GM23248 (cell line): ENCODE results near the gene C1QTNF1. TPM values are rescaled to one million over a fixed set of nuclear protein-coding genes. Genes with fewer than 3 reads are reported as not detected.

Experiments
- DNase-seq: peaks from one replicate; pipeline ENCODE4 v3.0.0-alpha.2; 2015
- H2AFZ ChIP-seq: fragments of 200-600 bp; sonication (generic); 2 replicates; pipeline ENCODE4 v1.6.1; 2016; ENCODE audit warnings: antibody characterized with exemption
- H3F3A ChIP-seq: fragments of 200-600 bp; sonication (generic); 2 replicates; pipeline ENCODE4 v1.6.1; 2016; ENCODE audit warnings: mild to moderate bottlenecking, antibody characterized with exemption, mixed run types; ENCODE audit not compliant: insufficient read depth
- H3K27ac ChIP-seq: fragments of 200-600 bp; sonication (generic); 2 replicates; pipeline ENCODE4 v1.5.1; 2016; ENCODE audit warnings: mild to moderate bottlenecking
- H3K27me3 ChIP-seq: fragments of 200-600 bp; sonication (generic); replicated peaks from 2 replicates; pipeline ENCODE4 v1.6.1; 2016; ENCODE audit warnings: mild to moderate bottlenecking; ENCODE audit not compliant: insufficient read depth
- H3K36me3 ChIP-seq: fragments of 200-600 bp; sonication (generic); 2 replicates; pipeline ENCODE4 v1.6.1; 2016; ENCODE audit warnings: low read depth, mild to moderate bottlenecking
- H3K4me1 ChIP-seq: fragments of 200-600 bp; sonication (generic); 2 replicates; pipeline ENCODE4 v1.6.1; 2016; ENCODE audit warnings: mild to moderate bottlenecking; ENCODE audit not compliant: insufficient read depth
- H3K4me2 ChIP-seq: fragments of 200-600 bp; sonication (generic); one replicate; pipeline ENCODE4 v1.6.1; 2016; ENCODE audit warnings: mild to moderate bottlenecking; ENCODE audit not compliant: unreplicated experiment
- H3K4me3 ChIP-seq: fragments of 200-600 bp; sonication (generic); 2 replicates; pipeline ENCODE4 v1.5.1; 2016; ENCODE audit warnings: mild to moderate bottlenecking
- H3K79me2 ChIP-seq: fragments of 200-600 bp; sonication (generic); 2 replicates; pipeline ENCODE4 v1.6.1; 2016; ENCODE audit warnings: mild to moderate bottlenecking; ENCODE audit not compliant: insufficient read depth
- H3K9ac ChIP-seq: fragments of 200-600 bp; sonication (generic); 2 replicates; pipeline ENCODE4 v1.6.1; 2016; ENCODE audit warnings: mild to moderate bottlenecking
- H3K9me2 ChIP-seq: fragments of 200-600 bp; sonication (generic); 2 replicates; pipeline ENCODE4 v1.6.1; 2016; ENCODE audit warnings: mixed run types, mild to moderate bottlenecking, moderate library complexity; ENCODE audit not compliant: insufficient read depth
- H3K9me3 ChIP-seq: fragments of 200-600 bp; sonication (generic); one replicate; pipeline ENCODE4 v1.6.1; 2017; ENCODE audit warnings: low read depth
- H4K20me1 ChIP-seq: fragments of 200-600 bp; sonication (generic); 2 replicates; pipeline ENCODE4 v1.6.0; 2016; ENCODE audit not compliant: insufficient read depth
- EZH2 ChIP-seq: fragments of 200-600 bp; sonication (generic); IDR thresholded peaks from 2 replicates; pipeline ENCODE4 v1.6.1; 2018; ENCODE audit warnings: antibody characterized with exemption, mild to moderate bottlenecking; ENCODE audit not compliant: insufficient read depth, poor library complexity, severe bottlenecking
- EZH2phosphoT487 ChIP-seq: fragments of 200-600 bp; sonication (generic); IDR thresholded peaks from 2 replicates; pipeline ENCODE4 v1.6.1; 2018; ENCODE audit warnings: antibody characterized with exemption, moderate library complexity, mild to moderate bottlenecking, low read depth; ENCODE audit not compliant: insufficient read depth
- WGBS, 2 experiments: methylation state at CpG; one replicate each; pipeline ENCODE4 v1.1.6; 2015 to 2017; ENCODE audit warnings: low lambda C conversion rate in 2 of 2, low coverage in 1 of 2; ENCODE audit errors: missing lambda C conversion rate in 2 of 2; 5-methylcytosine and 5-hydroxymethylcytosine counted together
- in situ Hi-C: fragments of 300-500 bp; cut with MboI; formaldehyde crosslinking; loops from 2 replicates; pipeline ENCODE4 v1.15.0; 2020
- polyA plus RNA-seq: library from polyadenylated mRNA; unstranded; fragments of >200 nt; fragmentation: Nextera tagmentation; extraction: Ambion mirVana; gene quantifications from 2 replicates; pipeline ENCODE4 v1.2.1, GENCODE V29; 2016
- total RNA-seq: library from RNA; depleted of rRNA; stranded (reverse); fragments of >200 nt; shearing (Covaris generic); gene quantifications from 2 replicates; pipeline ENCODE4 v1.2.3, GENCODE V29; 2014

The C1QTNF1 gene
- total and polyA plus RNA-seq, 2 experiments from 2014 or later = 6.1 to 12.2 TPM

- H3K9me3 ChIP-seq = no peaks in the 10 kb centered on the region
- no peaks in the 10 kb centered on the region for H3K36me3 ChIP-seq
- H3K79me2 ChIP-seq = no peaks in the 10 kb centered on the region
- no peaks in the 10 kb centered on the region for H3K27me3 ChIP-seq
- TF ChIP-seq EZH2phosphoT487 = no peak
- no peak for TF ChIP-seq EZH2
- H3K4me3 ChIP-seq = no peak overlapping the region
- H3K9ac ChIP-seq = no peak overlapping the region
- no peaks in the 10 kb centered on the region for H4K20me1 ChIP-seq
- no peaks in the 10 kb centered on the region for H3K9me2 ChIP-seq
- H3K27ac ChIP-seq = no peak overlapping the region
- in situ Hi-C loops = loop anchor here (10.0 kb wide), 1 partner anchor 304 kb away; no protein-coding TSS in a partner anchor
- H2AFZ ChIP-seq = no peak overlapping the region
- H3K4me1 ChIP-seq = no peaks in the 10 kb centered on the region
- no peaks in the 10 kb centered on the region for H3F3A ChIP-seq
- no peak overlapping the region for H3K4me2 ChIP-seq
- peak; percentile 44 for DNase-seq
- 28 to 32% methylated on average over 30 to 32 of the region's 32 CpGs for WGBS, 2 experiments
These were observed 66.7 kb downstream of the C1QTNF1 start for GRCh38 chr17:79090443-79091225.

GRCh38 chr17:79091226-79091670 lies 67.3 kb downstream of the C1QTNF1 start:
- H4K20me1 ChIP-seq = no peaks in the 10 kb centered on the region
- H3K27me3 ChIP-seq = no peaks in the 10 kb centered on the region
- H2AFZ ChIP-seq = no peak overlapping the region
- no peaks in the 10 kb centered on the region for H3K9me3 ChIP-seq
- no peak for DNase-seq
- no peak overlapping the region for H3K4me2 ChIP-seq
- no peak overlapping the region for H3K9ac ChIP-seq
- 76 to 77% methylated on average over 7 to 8 of the region's 10 CpGs for WGBS, 2 experiments
- H3K36me3 ChIP-seq = no peaks in the 10 kb centered on the region
- in situ Hi-C loops = loop anchor here (10.0 kb wide), 1 partner anchor 304 kb away; no protein-coding TSS in a partner anchor
- no peak overlapping the region for H3K27ac ChIP-seq
- no peak for TF ChIP-seq EZH2phosphoT487
- TF ChIP-seq EZH2 = no peak
- no peaks in the 10 kb centered on the region for H3F3A ChIP-seq
- no peak overlapping the region for H3K4me3 ChIP-seq
- H3K4me1 ChIP-seq = no peaks in the 10 kb centered on the region
- no peaks in the 10 kb centered on the region for H3K79me2 ChIP-seq
- no peaks in the 10 kb centered on the region for H3K9me2 ChIP-seq

GRCh38 chr17:79092567-79092966 lies 68.6 kb downstream of the C1QTNF1 start:
- no peaks in the 10 kb centered on the region for H4K20me1 ChIP-seq
- no peaks in the 10 kb centered on the region for H3K9me3 ChIP-seq
- H3K9ac ChIP-seq = no peak overlapping the region
- WGBS, 2 experiments = 31 to 47% methylated on average over 4 of the region's 4 CpGs
- H3K27me3 ChIP-seq = peaks cover 8% of the 10 kb centered on the region; the same call in 1 of the 2 replicates
- no peaks in the 10 kb centered on the region for H3F3A ChIP-seq
- no peak for DNase-seq
- H3K36me3 ChIP-seq = no peaks in the 10 kb centered on the region
- H3K27ac ChIP-seq = no peak overlapping the region
- H3K4me2 ChIP-seq = no peak overlapping the region
- no peak overlapping the region for H3K4me3 ChIP-seq
- in situ Hi-C loops = loop anchor here (10.0 kb wide), 1 partner anchor 302 kb away; no protein-coding TSS in a partner anchor
- TF ChIP-seq EZH2phosphoT487 (no peak), EZH2 (no peak)
- no peaks in the 10 kb centered on the region for H3K4me1 ChIP-seq
- no peaks in the 10 kb centered on the region for H3K9me2 ChIP-seq
- no peaks in the 10 kb centered on the region for H3K79me2 ChIP-seq
- H2AFZ ChIP-seq = no peak overlapping the region

- 3 to 4% methylated on average over 8 of the region's 8 CpGs for WGBS, 2 experiments
- Histone ChIP-seq H3F3A (no peaks in the 10 kb centered on the region), H3K4me3 (no peak overlapping the region), H3K4me1 (no peaks in the 10 kb centered on the region), H3K27ac (no peak overlapping the region), H3K9me3 (no peaks in the 10 kb centered on the region), H4K20me1 (no peaks in the 10 kb centered on the region), H3K36me3 (no peaks in the 10 kb centered on the region), H3K4me2 (no peak overlapping the region), H3K9me2 (no peaks in the 10 kb centered on the region), H3K9ac (no peak overlapping the region), H3K79me2 (no peaks in the 10 kb centered on the region), H2AFZ (no peak overlapping the region), H3K27me3 (peaks cover 8% of the 10 kb centered on the region; the same call in 1 of the 2 replicates)
- DNase-seq = peak; percentile 24
- TF ChIP-seq EZH2phosphoT487 = no peak
- no peak for TF ChIP-seq EZH2
- in situ Hi-C loops = loop anchor here (10.0 kb wide), 1 partner anchor 302 kb away; no protein-coding TSS in a partner anchor
These were observed 69.3 kb downstream of the C1QTNF1 start for GRCh38 chr17:79093270-79093669.
